HepG2 (cell line): Measurements from ENCODE around the gene CSNK2A1. TPM values are rescaled to one million over a fixed set of nuclear protein-coding genes. Genes with fewer than 3 reads are reported as not detected.

Experiments
- ATAC-seq: fragments of 200-7000 bp; cut with Tn5 transposase; 3 replicates; pipeline ENCODE4 v1.9.1; 2020; ENCODE audit warnings: mild to moderate bottlenecking, moderate library complexity
- BruUV-seq: library from RNA; stranded (reverse); fragments of 400-500 nt; replicated peaks from 2 replicates; lab custom pipeline; 2021; lab: Mats Ljungman, UMichigan
- CTCF ChIA-PET: fragments of 300-600 bp; formaldehyde crosslinking; extraction: SDS; loops from one replicate; lab custom pipeline; 2021; ENCODE audit warnings: low total read pairs, inconsistent platforms, low intra/inter-chr PET ratio; lab: Yijun Ruan, JAX
- POLR2A ChIA-PET: fragments of 350-600 bp; sonication (Branson Sonifier 250); formaldehyde crosslinking; loops from one replicate; lab custom pipeline; 2020; ENCODE audit warnings: antibody characterized with exemption, inconsistent platforms; lab: Yijun Ruan, JAX
- DNase-seq: peaks from one replicate; pipeline ENCODE4 v3.0.0-alpha.2; 2015; ENCODE audit warnings: low spot score
- FAIRE-seq: peaks from 3 replicates; lab custom pipeline; 2011; peaks lifted over from hg19 to GRCh38; lab: Jason Lieb, UNC
- H2AFZ ChIP-seq: one replicate; pipeline ENCODE4 v1.6.1; 2011; ENCODE audit warnings: low read length, inconsistent platforms
- H3K27ac ChIP-seq: fragments of 300-600 bp; 3 replicates; pipeline ENCODE4 v1.8.0; 2011; ENCODE audit warnings: mixed run types, mild to moderate bottlenecking, mixed read lengths, low read length, inconsistent platforms; ENCODE audit not compliant: insufficient read depth; ENCODE audit errors: extremely low read length
- H3K27me3 ChIP-seq, 2 experiments: fragments of 200-600 bp in 1 of 2; 2 replicates in 1 of 2; 3 replicates in 1 of 2; pipeline versions ENCODE4 v1.6.0 to v1.8.0; 2011; ENCODE audit warnings: low read length in 2 of 2, mild to moderate bottlenecking in 2 of 2, moderate library complexity in 2 of 2, inconsistent platforms in 1 of 2; ENCODE audit not compliant: insufficient read depth in 2 of 2, control insufficient read depth in 1 of 2
- H3K36me3 ChIP-seq, 2 experiments: fragments of 200-600 bp in 1 of 2; replicated peaks in 1 of 2; 2 replicates in 1 of 2; 3 replicates in 1 of 2; pipeline versions ENCODE4 v1.5.1 to v1.8.0; 2011; ENCODE audit warnings: low read length in 2 of 2, inconsistent platforms in 1 of 2; ENCODE audit not compliant: insufficient read depth in 2 of 2, control insufficient read depth in 1 of 2
- H3K4me1 ChIP-seq: 2 replicates; pipeline ENCODE4 v1.5.1; 2012; ENCODE audit warnings: low read length, inconsistent platforms; ENCODE audit not compliant: insufficient read depth
- H3K4me2 ChIP-seq: 2 replicates; pipeline ENCODE4 v1.6.0; 2011; ENCODE audit warnings: low read depth, low read length, inconsistent platforms
- H3K4me3 ChIP-seq, 3 experiments: fragments of 200-600 bp in 1 of 3; sonication (generic), shearing (Covaris generic) in 1 of 3; replicated peaks in 1 of 3; 2 replicates each; pipeline ENCODE4 v1.5.1; 2011 to 2016; ENCODE audit warnings: low read length in 3 of 3, inconsistent platforms in 2 of 3, low read depth in 2 of 3, mild to moderate bottlenecking in 2 of 3, control low read depth in 1 of 3, mixed read lengths in 1 of 3; ENCODE audit not compliant: insufficient read depth in 1 of 3
- H3K79me2 ChIP-seq: one replicate; pipeline ENCODE4 v1.6.1; 2011; ENCODE audit warnings: low read length, inconsistent platforms; ENCODE audit not compliant: insufficient read depth
- H3K9ac ChIP-seq: 2 replicates; pipeline ENCODE4 v1.6.0; 2011; ENCODE audit warnings: mild to moderate bottlenecking, low read depth, low read length, inconsistent platforms; ENCODE audit not compliant: insufficient read depth
- H3K9me3 ChIP-seq: 2 replicates; pipeline ENCODE4 v1.5.1; 2012; ENCODE audit warnings: mild to moderate bottlenecking, low read length
- H4K20me1 ChIP-seq: 2 replicates; pipeline ENCODE4 v1.6.0; 2011; ENCODE audit warnings: inconsistent platforms, mild to moderate bottlenecking, low read length, moderate library complexity; ENCODE audit not compliant: insufficient read depth
- CTCF ChIP-seq: sonication (generic); formaldehyde crosslinking; IDR thresholded peaks from 2 replicates; pipeline ENCODE4 v1.5.0; 2020; ENCODE audit warnings: mild to moderate bottlenecking, missing genetic modification reagents, moderate library complexity
- STAG1 ChIP-seq: sonication (generic); formaldehyde crosslinking; IDR thresholded peaks from 2 replicates; pipeline ENCODE4 v1.4.0; 2020; ENCODE audit warnings: missing genetic modification reagents
- THAP8 ChIP-seq: sonication (generic); formaldehyde crosslinking; IDR thresholded peaks from 2 replicates; pipeline ENCODE4 v1.5.1; 2020; ENCODE audit warnings: missing genetic modification reagents, mild to moderate bottlenecking, borderline replicate concordance
- U2AF1 ChIP-seq: fragments of 200-400 bp; formaldehyde crosslinking; optimal IDR thresholded peaks from 2 replicates; pipeline ENCODE3; 2017; ENCODE audit warnings: mild to moderate bottlenecking, low read depth, low read length
- ZBTB7B ChIP-seq: sonication (generic); formaldehyde crosslinking; IDR thresholded peaks from 2 replicates; pipeline ENCODE4 v1.4.0; 2020; ENCODE audit warnings: missing genetic modification reagents
- ZMAT3 ChIP-seq: sonication (generic); formaldehyde crosslinking; conservative IDR thresholded peaks from 2 replicates; pipeline ENCODE4 v1.7.0; 2021; ENCODE audit warnings: missing genetic modification reagents
- ZNF260 ChIP-seq: sonication (generic); formaldehyde crosslinking; IDR thresholded peaks from 2 replicates; pipeline ENCODE4 v1.4.0; 2020; ENCODE audit warnings: missing genetic modification reagents, low read depth, mild to moderate bottlenecking, borderline replicate concordance
- WGBS: methylation state at CpG from one replicate; pipeline ENCODE4 v1.1.6; 2017; ENCODE audit warnings: low lambda C conversion rate; 5-methylcytosine and 5-hydroxymethylcytosine counted together
- in situ Hi-C: cut with HindIII; loops from 2 replicates; pipeline ENCODE4 v1.10.0; 2017; ENCODE audit warnings: low pct_unique_long_range_greater_than_20kb; ENCODE audit not compliant: extremely low pct_ligation_motif_present
- intact Hi-C: fragments of 100-400 bp; cut with micrococcal nuclease; formaldehyde crosslinking; loops from one replicate; pipeline ENCODE4 v1.10.0; 2022; ENCODE audit not compliant: unreplicated experiment
- polyA plus RNA-seq, 8 experiments: library from polyadenylated mRNA; depleted of rRNA in 3 of 8; stranded (reverse) in 7 of 8; unstranded in 1 of 8; fragments of >200 nt; fragmentation: Illumina TruSeq in 4 of 8; extraction: Trizol in 4 of 8; gene quantifications; 2 replicates each; pipeline versions ENCODE4 v1.2.1 to v1.2.3, GENCODE V29; 2011 to 2016; ENCODE audit warnings: low read depth in 4 of 8, missing spikeins in 1 of 8, mixed read lengths in 1 of 8; ENCODE audit not compliant: insufficient read depth in 1 of 8
- total RNA-seq, 5 experiments: library from RNA; depleted of rRNA; stranded (reverse); fragments of >200 nt; fragmentation: Illumina TruSeq; extraction: Trizol; gene quantifications; 2 replicates each; pipeline ENCODE4 v1.2.3, GENCODE V29; 2016; ENCODE audit warnings: low read depth in 1 of 5
- TF ChIP-seq, protein P1 (sequence below): sonication (generic); formaldehyde crosslinking; IDR thresholded peaks from 2 replicates; pipeline ENCODE4 v1.5.1; 2020; ENCODE audit warnings: mild to moderate bottlenecking, missing genetic modification reagents, borderline replicate concordance
- TF ChIP-seq, protein P2 (sequence below): sonication (generic); formaldehyde crosslinking; IDR thresholded peaks from 2 replicates; pipeline ENCODE4 v1.8.0; 2022; ENCODE audit warnings: mild to moderate bottlenecking, missing genetic modification reagents; ENCODE audit not compliant: insufficient replicate concordance

CSNK2A1 gene
- total and polyA plus RNA-seq, 2 of the 13 experiments (the other 11 are each of a cell fraction or from before 2014, with no cell fraction given) = 153 to 231 TPM

- Histone ChIP-seq H3K4me2 (no peak overlapping the region), H3K4me1 (peaks cover 8% of the 10 kb centered on the region), H3K9ac (no peak overlapping the region), H3K79me2 (no peaks in the 10 kb centered on the region), H3K9me3 (no peaks in the 10 kb centered on the region)
- FAIRE-seq = no peak
- CTCF ChIA-PET = interaction anchor here (2.5 to 3.2 kb wide), 5 partner anchors 85 to 178 kb away, joined by 8 to 56 read pairs (median 32); no protein-coding TSS in a partner anchor
- ATAC-seq = 0 out of 3 replicates have a peak, but pooled peaks have one; percentile 16
- 0% methylated on average over 2 of the region's 2 CpGs for WGBS
- in situ Hi-C loops = loop anchor here (5.0 kb wide), 2 partner anchors 87 to 177 kb away; no protein-coding TSS in a partner anchor
- POLR2A ChIA-PET = no interaction called here
- TF ChIP-seq THAP8 (CRISPR knock-in tag) (no peak), STAG1 (CRISPR knock-in tag) (peak; percentile 27; the same call in 1 of the 2 replicates), CTCF (CRISPR knock-in tag) (peak; percentile 50), ZNF260 (no peak), U2AF1 (no peak), ZBTB7B (no peak), ZMAT3 (CRISPR knock-in tag) (0 out of 2 replicates have a peak, but pooled peaks have one; percentile 22)
- TF ChIP-seq, protein P1, sequence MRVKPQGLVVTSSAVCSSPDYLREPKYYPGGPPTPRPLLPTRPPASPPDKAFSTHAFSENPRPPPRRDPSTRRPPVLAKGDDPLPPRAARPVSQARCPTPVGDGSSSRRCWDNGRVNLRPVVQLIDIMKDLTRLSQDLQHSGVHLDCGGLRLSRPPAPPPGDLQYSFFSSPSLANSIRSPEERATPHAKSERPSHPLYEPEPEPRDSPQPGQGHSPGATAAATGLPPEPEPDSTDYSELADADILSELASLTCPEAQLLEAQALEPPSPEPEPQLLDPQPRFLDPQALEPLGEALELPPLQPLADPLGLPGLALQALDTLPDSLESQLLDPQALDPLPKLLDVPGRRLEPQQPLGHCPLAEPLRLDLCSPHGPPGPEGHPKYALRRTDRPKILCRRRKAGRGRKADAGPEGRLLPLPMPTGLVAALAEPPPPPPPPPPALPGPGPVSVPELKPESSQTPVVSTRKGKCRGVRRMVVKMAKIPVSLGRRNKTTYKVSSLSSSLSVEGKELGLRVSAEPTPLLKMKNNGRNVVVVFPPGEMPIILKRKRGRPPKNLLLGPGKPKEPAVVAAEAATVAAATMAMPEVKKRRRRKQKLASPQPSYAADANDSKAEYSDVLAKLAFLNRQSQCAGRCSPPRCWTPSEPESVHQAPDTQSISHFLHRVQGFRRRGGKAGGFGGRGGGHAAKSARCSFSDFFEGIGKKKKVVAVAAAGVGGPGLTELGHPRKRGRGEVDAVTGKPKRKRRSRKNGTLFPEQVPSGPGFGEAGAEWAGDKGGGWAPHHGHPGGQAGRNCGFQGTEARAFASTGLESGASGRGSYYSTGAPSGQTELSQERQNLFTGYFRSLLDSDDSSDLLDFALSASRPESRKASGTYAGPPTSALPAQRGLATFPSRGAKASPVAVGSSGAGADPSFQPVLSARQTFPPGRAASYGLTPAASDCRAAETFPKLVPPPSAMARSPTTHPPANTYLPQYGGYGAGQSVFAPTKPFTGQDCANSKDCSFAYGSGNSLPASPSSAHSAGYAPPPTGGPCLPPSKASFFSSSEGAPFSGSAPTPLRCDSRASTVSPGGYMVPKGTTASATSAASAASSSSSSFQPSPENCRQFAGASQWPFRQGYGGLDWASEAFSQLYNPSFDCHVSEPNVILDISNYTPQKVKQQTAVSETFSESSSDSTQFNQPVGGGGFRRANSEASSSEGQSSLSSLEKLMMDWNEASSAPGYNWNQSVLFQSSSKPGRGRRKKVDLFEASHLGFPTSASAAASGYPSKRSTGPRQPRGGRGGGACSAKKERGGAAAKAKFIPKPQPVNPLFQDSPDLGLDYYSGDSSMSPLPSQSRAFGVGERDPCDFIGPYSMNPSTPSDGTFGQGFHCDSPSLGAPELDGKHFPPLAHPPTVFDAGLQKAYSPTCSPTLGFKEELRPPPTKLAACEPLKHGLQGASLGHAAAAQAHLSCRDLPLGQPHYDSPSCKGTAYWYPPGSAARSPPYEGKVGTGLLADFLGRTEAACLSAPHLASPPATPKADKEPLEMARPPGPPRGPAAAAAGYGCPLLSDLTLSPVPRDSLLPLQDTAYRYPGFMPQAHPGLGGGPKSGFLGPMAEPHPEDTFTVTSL = no peak
- TF ChIP-seq, protein P2, sequence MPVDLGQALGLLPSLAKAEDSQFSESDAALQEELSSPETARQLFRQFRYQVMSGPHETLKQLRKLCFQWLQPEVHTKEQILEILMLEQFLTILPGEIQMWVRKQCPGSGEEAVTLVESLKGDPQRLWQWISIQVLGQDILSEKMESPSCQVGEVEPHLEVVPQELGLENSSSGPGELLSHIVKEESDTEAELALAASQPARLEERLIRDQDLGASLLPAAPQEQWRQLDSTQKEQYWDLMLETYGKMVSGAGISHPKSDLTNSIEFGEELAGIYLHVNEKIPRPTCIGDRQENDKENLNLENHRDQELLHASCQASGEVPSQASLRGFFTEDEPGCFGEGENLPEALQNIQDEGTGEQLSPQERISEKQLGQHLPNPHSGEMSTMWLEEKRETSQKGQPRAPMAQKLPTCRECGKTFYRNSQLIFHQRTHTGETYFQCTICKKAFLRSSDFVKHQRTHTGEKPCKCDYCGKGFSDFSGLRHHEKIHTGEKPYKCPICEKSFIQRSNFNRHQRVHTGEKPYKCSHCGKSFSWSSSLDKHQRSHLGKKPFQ (CRISPR knock-in tag) = no peak
- TF ChIP-seq, all 625 proteins: peak for 3
- Histone ChIP-seq H3K4me3 (no peak overlapping the region), H3K27me3 (peaks cover 7 to 40% of the 10 kb centered on the region in 2 experiments; a peak in 2 of 5 replicates), H2AFZ (no peak overlapping the region), H4K20me1 (no peaks in the 10 kb centered on the region), H3K36me3 (no peaks in the 10 kb centered on the region), H3K27ac (no peak overlapping the region)
- no peak for DNase-seq
- intact Hi-C loops = loop anchor here (1.0 kb wide), 4 partner anchors 85 to 179 kb away; no protein-coding TSS in a partner anchor
- no TSS peak for BruUV-seq
Measured at GRCh38 chr20:560680-561079, 17.1 kb upstream of the CSNK2A1 start.
